Liver (tissue), 9 donors: ENCODE data around the gene MMD. TPM values are rescaled to one million over a fixed set of nuclear protein-coding genes. Genes with fewer than 3 reads are reported as not detected.

Source experiments
- DNase-seq: peaks from one replicate; pipeline ENCODE4 v3.0.0-alpha.2; 2017; ENCODE audit warnings: low spot score
- H3K27ac ChIP-seq, 2 donors: one replicate each; pipeline ENCODE4 v1.7.0; 2013; ENCODE audit warnings: inconsistent platforms in 2 of 2, low read length in 2 of 2, control low read depth in 1 of 2, low read depth in 1 of 2, mild to moderate bottlenecking in 1 of 2
- H3K27me3 ChIP-seq, 4 donors: one replicate each; pipeline versions ENCODE4 v1.6.1 to v1.7.0; 2013; ENCODE audit warnings: low read length in 3 of 4, inconsistent platforms in 1 of 4, mild to moderate bottlenecking in 1 of 4, moderate library complexity in 1 of 4; ENCODE audit not compliant: control insufficient read depth in 4 of 4, insufficient read depth in 4 of 4
- H3K36me3 ChIP-seq, 4 donors: one replicate each; pipeline versions ENCODE4 v1.6.1 to v1.7.0; 2013; ENCODE audit warnings: low read length in 3 of 4, mild to moderate bottlenecking in 3 of 4, low read depth in 1 of 4, moderate library complexity in 1 of 4; ENCODE audit not compliant: control insufficient read depth in 4 of 4, insufficient read depth in 3 of 4
- H3K4me1 ChIP-seq, 4 donors: one replicate each; pipeline versions ENCODE4 v1.6.1 to v1.7.0; 2013; ENCODE audit warnings: low read length in 3 of 4, mild to moderate bottlenecking in 3 of 4, moderate library complexity in 1 of 4; ENCODE audit not compliant: control insufficient read depth in 4 of 4, insufficient read depth in 4 of 4
- H3K4me3 ChIP-seq, 3 donors: one replicate each; pipeline versions ENCODE4 v1.6.1 to v1.7.0; 2013; ENCODE audit warnings: low read length in 3 of 3, control low read depth in 1 of 3, low read depth in 1 of 3, mild to moderate bottlenecking in 1 of 3
- H3K9ac ChIP-seq, 2 donors: one replicate each; pipeline ENCODE4 v1.7.0; 2013; ENCODE audit warnings: low read length in 2 of 2, mild to moderate bottlenecking in 2 of 2, moderate library complexity in 2 of 2, control low read depth in 1 of 2, low read depth in 1 of 2
- H3K9me3 ChIP-seq, 4 donors: one replicate each; pipeline versions ENCODE4 v1.6.1 to v1.7.0; 2013; ENCODE audit warnings: low read length in 3 of 4; ENCODE audit not compliant: control insufficient read depth in 4 of 4
- EGR1 ChIP-seq, 2 donors: IDR thresholded peaks; 2 replicates each; pipeline ENCODE4 v1.6.1; 2016 to 2018; ENCODE audit warnings: antibody characterized with exemption in 2 of 2, low read depth in 2 of 2
- FOXA1 ChIP-seq: IDR thresholded peaks from 2 replicates; pipeline ENCODE4 v1.6.1; 2016; ENCODE audit warnings: antibody characterized with exemption
- FOXA2 ChIP-seq: IDR thresholded peaks from 2 replicates; pipeline ENCODE4 v1.6.1; 2016; ENCODE audit warnings: antibody characterized with exemption
- GABPA ChIP-seq, 2 donors: IDR thresholded peaks in 1 of 2; conservative IDR thresholded peaks in 1 of 2; 2 replicates each; pipeline ENCODE4 v1.6.1; 2016; ENCODE audit warnings: antibody characterized with exemption in 2 of 2, mild to moderate bottlenecking in 1 of 2, moderate library complexity in 1 of 2
- HNF4A ChIP-seq, 2 donors: conservative IDR thresholded peaks; 2 replicates each; pipeline ENCODE4 v1.6.1; 2016; ENCODE audit warnings: antibody characterized with exemption in 2 of 2, mild to moderate bottlenecking in 2 of 2
- HNF4G ChIP-seq: IDR thresholded peaks from 2 replicates; pipeline ENCODE4 v1.6.1; 2016; ENCODE audit warnings: antibody characterized with exemption
- JUND ChIP-seq, 2 donors: IDR thresholded peaks; 2 replicates each; pipeline ENCODE4 v1.6.1; 2016; ENCODE audit warnings: antibody characterized with exemption in 2 of 2
- NR2F2 ChIP-seq: IDR thresholded peaks from 2 replicates; pipeline ENCODE4 v1.6.1; 2016; ENCODE audit warnings: antibody characterized with exemption
- RXRA ChIP-seq, 2 donors: IDR thresholded peaks; 2 replicates each; pipeline ENCODE4 v1.6.1; 2017 to 2018; ENCODE audit warnings: antibody characterized with exemption in 2 of 2, mild to moderate bottlenecking in 1 of 2
- SP1 ChIP-seq: IDR thresholded peaks from 2 replicates; pipeline ENCODE4 v1.6.1; 2018; ENCODE audit warnings: antibody characterized with exemption, mild to moderate bottlenecking
- TAF1 ChIP-seq: conservative IDR thresholded peaks from 2 replicates; pipeline ENCODE4 v1.6.1; 2016; ENCODE audit warnings: antibody characterized with exemption, mild to moderate bottlenecking
- YY1 ChIP-seq: IDR thresholded peaks from 2 replicates; pipeline ENCODE4 v1.6.1; 2016; ENCODE audit warnings: antibody characterized with exemption, mild to moderate bottlenecking
- WGBS: extraction: QIAGEN DNeasy Blood & Tissue Kit; methylation state at CpG from one replicate; pipeline ENCODE4 v1.1.7; 2013; 5-methylcytosine and 5-hydroxymethylcytosine counted together
- polyA plus RNA-seq, 2 donors: library from polyadenylated mRNA; stranded (reverse) in 1 of 2; unstranded in 1 of 2; fragments of 200-250 nt in 1 of 2; fragments of >200 nt in 1 of 2; fragmentation: Nextera tagmentation in 1 of 2; extraction: Ambion mirVana in 1 of 2; gene quantifications; one replicate each; pipeline versions ENCODE4 v1.2.1 to v1.2.3, GENCODE V29; 2013 to 2015
- total RNA-seq, 2 donors: library from RNA; depleted of rRNA; stranded (reverse); fragments of >200 nt; gene quantifications; one replicate each; pipeline ENCODE4 v1.2.3, GENCODE V29; 2014
- TF ChIP-seq, protein P1 (sequence below): IDR thresholded peaks from 2 replicates; pipeline ENCODE4 v1.6.1; 2016; ENCODE audit warnings: antibody characterized with exemption
- TF ChIP-seq, protein P2 (sequence below): IDR thresholded peaks from 2 replicates; pipeline ENCODE4 v1.6.1; 2016; ENCODE audit warnings: antibody characterized with exemption
- TF ChIP-seq, protein P3 (sequence below): fragments of 150-350 bp; IDR thresholded peaks from 2 replicates; pipeline ENCODE4 v1.5.1; 2017; ENCODE audit warnings: improper control_type of control experiment, low read depth, low read length; ENCODE audit not compliant: missing input control
- TF ChIP-seq, protein P4 (sequence below): IDR thresholded peaks from 2 replicates; pipeline ENCODE4 v1.6.1; 2016; ENCODE audit warnings: antibody characterized with exemption, mild to moderate bottlenecking
- TF ChIP-seq, protein P5 (sequence below): IDR thresholded peaks from 2 replicates; pipeline ENCODE4 v1.6.1; 2016; ENCODE audit warnings: antibody characterized with exemption
- donor health status: healthy.
- donor health status: healthy.
- donor health status: healthy.
- donor health status: healthy.
- donor health status: healthy.

The MMD gene
- total and polyA plus RNA-seq, 4 donors, result 4.9 to 18.7 (median 11.4) TPM

DNA sequence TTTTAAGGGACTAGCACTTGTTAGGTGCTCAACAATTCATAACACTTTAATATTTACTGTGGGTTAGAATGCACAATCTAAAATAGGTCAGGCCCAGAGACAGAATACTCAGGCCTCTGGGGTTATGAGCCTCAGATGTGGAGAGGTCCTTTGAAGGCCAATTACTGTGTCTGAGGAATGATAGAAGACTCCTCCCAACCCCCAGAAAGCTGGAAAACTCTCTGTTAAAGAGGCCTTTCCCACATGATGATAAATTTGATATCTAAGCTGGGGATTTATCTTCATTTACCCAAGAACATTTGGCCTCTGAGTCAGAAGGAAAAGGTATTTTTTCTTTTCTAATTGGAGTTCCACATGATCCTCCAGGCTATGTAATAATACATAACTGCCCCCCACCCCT, 41.1 kb upstream of the MMD start:
- Histone ChIP-seq H3K9me3 (no peaks in the 10 kb centered on the region), H3K9ac (no peak overlapping the region), H3K27me3 (no peaks in the 10 kb centered on the region), H3K4me3 (no peak overlapping the region), H3K27ac (no peak overlapping the region), H3K36me3 (no peaks in the 10 kb centered on the region), H3K4me1 (no peaks in the 10 kb centered on the region)
- TF ChIP-seq, protein P1, sequence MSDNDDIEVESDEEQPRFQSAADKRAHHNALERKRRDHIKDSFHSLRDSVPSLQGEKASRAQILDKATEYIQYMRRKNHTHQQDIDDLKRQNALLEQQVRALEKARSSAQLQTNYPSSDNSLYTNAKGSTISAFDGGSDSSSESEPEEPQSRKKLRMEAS, result no peak
- no peak for TF ChIP-seq JUND (IDR thresholded peaks at IDR 0.05)
- TF ChIP-seq, protein P2, sequence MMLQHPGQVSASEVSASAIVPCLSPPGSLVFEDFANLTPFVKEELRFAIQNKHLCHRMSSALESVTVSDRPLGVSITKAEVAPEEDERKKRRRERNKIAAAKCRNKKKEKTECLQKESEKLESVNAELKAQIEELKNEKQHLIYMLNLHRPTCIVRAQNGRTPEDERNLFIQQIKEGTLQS, result no peak
- no peak for TF ChIP-seq HNF4G
- no peak for DNase-seq

DNA sequence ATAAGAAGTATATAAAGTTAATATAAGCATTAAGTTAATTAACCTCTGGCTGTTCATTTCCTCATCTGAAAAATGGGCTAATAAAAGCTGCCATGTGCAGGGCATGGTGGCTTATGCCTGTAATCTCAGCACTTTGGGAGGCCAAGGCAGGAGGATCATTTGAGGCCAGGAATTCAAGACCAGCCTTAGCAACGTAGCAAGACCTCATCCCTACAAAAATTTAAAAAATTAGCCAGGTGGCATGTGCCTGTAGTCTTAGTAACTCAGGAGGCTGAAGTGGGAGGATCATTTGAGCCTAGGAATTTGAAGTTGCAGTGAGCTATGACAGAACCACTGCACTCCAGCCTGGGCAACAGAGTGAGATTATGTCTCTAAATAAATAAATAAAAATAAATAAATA, 40.6 kb upstream of the MMD start:
- no peak for DNase-seq
- Histone ChIP-seq H3K9ac (no peak overlapping the region), H3K4me3 (no peak overlapping the region), H3K36me3 (no peaks in the 10 kb centered on the region), H3K9me3 (no peaks in the 10 kb centered on the region), H3K27me3 (no peaks in the 10 kb centered on the region), H3K27ac (no peak overlapping the region), H3K4me1 (no peaks in the 10 kb centered on the region)
- WGBS, result 84% methylated on average over 1 of the region's 1 CpG
- TF ChIP-seq YY1, result no peak
- no peak for TF ChIP-seq HNF4A (conservative IDR thresholded peaks at IDR 0.05)
- TF ChIP-seq SP1, result no peak
- no peak for TF ChIP-seq FOXA1
- TF ChIP-seq FOXA2, result no peak
- TF ChIP-seq NR2F2, result no peak
- no peak for TF ChIP-seq GABPA (IDR thresholded peaks at IDR 0.05 in 1 of 2, conservative IDR thresholded peaks at IDR 0.05 in 1 of 2)
- TF ChIP-seq, protein P3, sequence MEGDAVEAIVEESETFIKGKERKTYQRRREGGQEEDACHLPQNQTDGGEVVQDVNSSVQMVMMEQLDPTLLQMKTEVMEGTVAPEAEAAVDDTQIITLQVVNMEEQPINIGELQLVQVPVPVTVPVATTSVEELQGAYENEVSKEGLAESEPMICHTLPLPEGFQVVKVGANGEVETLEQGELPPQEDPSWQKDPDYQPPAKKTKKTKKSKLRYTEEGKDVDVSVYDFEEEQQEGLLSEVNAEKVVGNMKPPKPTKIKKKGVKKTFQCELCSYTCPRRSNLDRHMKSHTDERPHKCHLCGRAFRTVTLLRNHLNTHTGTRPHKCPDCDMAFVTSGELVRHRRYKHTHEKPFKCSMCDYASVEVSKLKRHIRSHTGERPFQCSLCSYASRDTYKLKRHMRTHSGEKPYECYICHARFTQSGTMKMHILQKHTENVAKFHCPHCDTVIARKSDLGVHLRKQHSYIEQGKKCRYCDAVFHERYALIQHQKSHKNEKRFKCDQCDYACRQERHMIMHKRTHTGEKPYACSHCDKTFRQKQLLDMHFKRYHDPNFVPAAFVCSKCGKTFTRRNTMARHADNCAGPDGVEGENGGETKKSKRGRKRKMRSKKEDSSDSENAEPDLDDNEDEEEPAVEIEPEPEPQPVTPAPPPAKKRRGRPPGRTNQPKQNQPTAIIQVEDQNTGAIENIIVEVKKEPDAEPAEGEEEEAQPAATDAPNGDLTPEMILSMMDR, result no peak
- TF ChIP-seq EGR1 (IDR thresholded peaks at IDR 0.05; ENCODE audit: low read depth in 2 of 2), result no peak
- TF ChIP-seq RXRA (IDR thresholded peaks at IDR 0.05), result no peak

DNA sequence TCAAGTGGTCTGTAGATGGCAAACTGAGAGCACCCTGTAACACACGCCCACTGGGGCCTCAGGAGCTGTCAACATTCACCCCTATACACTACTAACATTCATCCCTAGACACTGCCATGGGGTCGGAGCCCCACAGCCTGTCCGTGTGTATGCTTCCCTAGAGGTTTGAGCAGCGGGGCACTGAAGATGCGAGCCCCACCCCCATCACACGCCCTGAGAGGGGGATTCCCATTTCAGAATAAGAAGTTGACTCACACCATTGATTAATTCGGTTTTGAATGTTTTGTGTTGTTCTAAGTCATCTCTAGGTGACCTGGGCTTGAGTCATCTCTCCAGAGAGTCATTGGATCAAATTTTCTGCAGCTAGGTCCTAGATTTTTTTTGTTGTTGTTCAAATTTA, 37.3 kb upstream of the MMD start:
- no peak for DNase-seq
- no peak overlapping the region for H3K27ac ChIP-seq
- no peaks in the 10 kb centered on the region for H3K9me3 ChIP-seq
- no peak overlapping the region for H3K9ac ChIP-seq
- H3K27me3 ChIP-seq, result no peaks in the 10 kb centered on the region
- H3K36me3 ChIP-seq, result no peaks in the 10 kb centered on the region
- 89% methylated on average over 7 of the region's 7 CpGs for WGBS
- H3K4me3 ChIP-seq, result no peak overlapping the region
- peaks cover 0 to 7% (median 5%) of the 10 kb centered on the region in 4 donors for H3K4me1 ChIP-seq
- no peak for TF ChIP-seq GABPA (IDR thresholded peaks at IDR 0.05 in 1 of 2, conservative IDR thresholded peaks at IDR 0.05 in 1 of 2)
- TF ChIP-seq, protein P4, sequence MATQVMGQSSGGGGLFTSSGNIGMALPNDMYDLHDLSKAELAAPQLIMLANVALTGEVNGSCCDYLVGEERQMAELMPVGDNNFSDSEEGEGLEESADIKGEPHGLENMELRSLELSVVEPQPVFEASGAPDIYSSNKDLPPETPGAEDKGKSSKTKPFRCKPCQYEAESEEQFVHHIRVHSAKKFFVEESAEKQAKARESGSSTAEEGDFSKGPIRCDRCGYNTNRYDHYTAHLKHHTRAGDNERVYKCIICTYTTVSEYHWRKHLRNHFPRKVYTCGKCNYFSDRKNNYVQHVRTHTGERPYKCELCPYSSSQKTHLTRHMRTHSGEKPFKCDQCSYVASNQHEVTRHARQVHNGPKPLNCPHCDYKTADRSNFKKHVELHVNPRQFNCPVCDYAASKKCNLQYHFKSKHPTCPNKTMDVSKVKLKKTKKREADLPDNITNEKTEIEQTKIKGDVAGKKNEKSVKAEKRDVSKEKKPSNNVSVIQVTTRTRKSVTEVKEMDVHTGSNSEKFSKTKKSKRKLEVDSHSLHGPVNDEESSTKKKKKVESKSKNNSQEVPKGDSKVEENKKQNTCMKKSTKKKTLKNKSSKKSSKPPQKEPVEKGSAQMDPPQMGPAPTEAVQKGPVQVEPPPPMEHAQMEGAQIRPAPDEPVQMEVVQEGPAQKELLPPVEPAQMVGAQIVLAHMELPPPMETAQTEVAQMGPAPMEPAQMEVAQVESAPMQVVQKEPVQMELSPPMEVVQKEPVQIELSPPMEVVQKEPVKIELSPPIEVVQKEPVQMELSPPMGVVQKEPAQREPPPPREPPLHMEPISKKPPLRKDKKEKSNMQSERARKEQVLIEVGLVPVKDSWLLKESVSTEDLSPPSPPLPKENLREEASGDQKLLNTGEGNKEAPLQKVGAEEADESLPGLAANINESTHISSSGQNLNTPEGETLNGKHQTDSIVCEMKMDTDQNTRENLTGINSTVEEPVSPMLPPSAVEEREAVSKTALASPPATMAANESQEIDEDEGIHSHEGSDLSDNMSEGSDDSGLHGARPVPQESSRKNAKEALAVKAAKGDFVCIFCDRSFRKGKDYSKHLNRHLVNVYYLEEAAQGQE, result no peak
- TF ChIP-seq, protein P1, result no peak
- TF ChIP-seq, protein P2, result no peak
- TF ChIP-seq EGR1 (IDR thresholded peaks at IDR 0.05; ENCODE audit: low read depth in 2 of 2), result no peak
- TF ChIP-seq YY1, result no peak
- TF ChIP-seq TAF1, result no peak
- TF ChIP-seq, protein P3, result no peak
- TF ChIP-seq, protein P5, sequence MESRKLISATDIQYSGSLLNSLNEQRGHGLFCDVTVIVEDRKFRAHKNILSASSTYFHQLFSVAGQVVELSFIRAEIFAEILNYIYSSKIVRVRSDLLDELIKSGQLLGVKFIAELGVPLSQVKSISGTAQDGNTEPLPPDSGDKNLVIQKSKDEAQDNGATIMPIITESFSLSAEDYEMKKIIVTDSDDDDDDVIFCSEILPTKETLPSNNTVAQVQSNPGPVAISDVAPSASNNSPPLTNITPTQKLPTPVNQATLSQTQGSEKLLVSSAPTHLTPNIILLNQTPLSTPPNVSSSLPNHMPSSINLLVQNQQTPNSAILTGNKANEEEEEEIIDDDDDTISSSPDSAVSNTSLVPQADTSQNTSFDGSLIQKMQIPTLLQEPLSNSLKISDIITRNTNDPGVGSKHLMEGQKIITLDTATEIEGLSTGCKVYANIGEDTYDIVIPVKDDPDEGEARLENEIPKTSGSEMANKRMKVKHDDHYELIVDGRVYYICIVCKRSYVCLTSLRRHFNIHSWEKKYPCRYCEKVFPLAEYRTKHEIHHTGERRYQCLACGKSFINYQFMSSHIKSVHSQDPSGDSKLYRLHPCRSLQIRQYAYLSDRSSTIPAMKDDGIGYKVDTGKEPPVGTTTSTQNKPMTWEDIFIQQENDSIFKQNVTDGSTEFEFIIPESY, result no peak
- TF ChIP-seq RXRA (IDR thresholded peaks at IDR 0.05), result no peak
- TF ChIP-seq HNF4G, result no peak
- TF ChIP-seq FOXA2, result no peak
- no peak for TF ChIP-seq HNF4A (conservative IDR thresholded peaks at IDR 0.05)
- no peak for TF ChIP-seq FOXA1
